Stomach (tissue), 4 donors: ENCODE data around the gene AK4.

Experiments used
- POLR2A ChIP-seq, 4 donors: fragments of 450-650 bp; IDR thresholded peaks; one replicate each; pipeline ENCODE4 v1.6.1; 2016; ENCODE audit warnings: antibody characterized with exemption in 4 of 4, control low read depth in 2 of 4, mild to moderate bottlenecking in 1 of 4, moderate library complexity in 1 of 4
- POLR2AphosphoS5 ChIP-seq, 3 donors: sonication (generic); formaldehyde crosslinking; IDR thresholded peaks; one replicate each; pipeline ENCODE4 v1.6.1; 2016; ENCODE audit warnings: antibody characterized with exemption in 3 of 3
- TF ChIP-seq, protein P1 (sequence below), 7 experiments: fragments of 450-650 bp in 4 of 7; fragments of 200-600 bp in 3 of 7; sonication (generic) in 3 of 7; IDR thresholded peaks; one replicate each; pipeline ENCODE4 v1.5.1; 2016 to 2019; ENCODE audit warnings: antibody characterized with exemption in 7 of 7, control low read depth in 2 of 7, mild to moderate bottlenecking in 1 of 7

DNA sequence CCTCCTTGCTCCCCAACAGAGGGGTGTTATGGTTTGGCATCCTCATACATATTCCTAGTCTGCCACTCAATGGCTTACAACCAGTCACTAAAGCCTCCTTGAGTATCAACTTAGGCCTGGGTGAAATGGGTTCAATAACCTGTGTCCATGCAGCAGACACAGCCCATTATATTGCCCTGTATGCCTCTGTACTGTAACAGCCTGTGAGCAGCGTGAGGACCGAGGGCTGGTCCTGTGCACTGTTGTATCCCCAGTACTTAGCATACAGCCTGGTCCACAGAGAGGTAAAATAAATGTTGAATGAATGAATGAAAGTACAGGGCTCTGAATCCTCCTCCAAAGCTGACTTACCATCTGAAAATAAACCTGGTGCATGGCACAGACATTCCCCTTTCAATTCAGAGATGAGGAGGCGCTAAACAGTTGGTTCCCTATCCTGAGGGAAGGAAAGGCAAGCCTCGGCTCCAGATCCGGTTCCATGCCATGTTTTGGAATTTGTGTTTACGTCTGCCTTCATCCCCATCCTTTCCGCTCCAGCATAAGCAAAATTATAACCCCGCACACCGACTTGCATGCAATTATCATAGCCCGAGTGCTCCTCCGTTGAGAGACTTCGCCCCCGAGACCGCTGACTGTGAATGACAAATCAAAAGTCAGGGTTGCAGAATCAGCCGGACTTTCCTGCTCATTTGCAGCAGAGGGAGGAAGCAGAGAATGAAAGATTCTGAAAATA lies 116.4 kb downstream of the AK4 start:
- TF ChIP-seq, protein P1, sequence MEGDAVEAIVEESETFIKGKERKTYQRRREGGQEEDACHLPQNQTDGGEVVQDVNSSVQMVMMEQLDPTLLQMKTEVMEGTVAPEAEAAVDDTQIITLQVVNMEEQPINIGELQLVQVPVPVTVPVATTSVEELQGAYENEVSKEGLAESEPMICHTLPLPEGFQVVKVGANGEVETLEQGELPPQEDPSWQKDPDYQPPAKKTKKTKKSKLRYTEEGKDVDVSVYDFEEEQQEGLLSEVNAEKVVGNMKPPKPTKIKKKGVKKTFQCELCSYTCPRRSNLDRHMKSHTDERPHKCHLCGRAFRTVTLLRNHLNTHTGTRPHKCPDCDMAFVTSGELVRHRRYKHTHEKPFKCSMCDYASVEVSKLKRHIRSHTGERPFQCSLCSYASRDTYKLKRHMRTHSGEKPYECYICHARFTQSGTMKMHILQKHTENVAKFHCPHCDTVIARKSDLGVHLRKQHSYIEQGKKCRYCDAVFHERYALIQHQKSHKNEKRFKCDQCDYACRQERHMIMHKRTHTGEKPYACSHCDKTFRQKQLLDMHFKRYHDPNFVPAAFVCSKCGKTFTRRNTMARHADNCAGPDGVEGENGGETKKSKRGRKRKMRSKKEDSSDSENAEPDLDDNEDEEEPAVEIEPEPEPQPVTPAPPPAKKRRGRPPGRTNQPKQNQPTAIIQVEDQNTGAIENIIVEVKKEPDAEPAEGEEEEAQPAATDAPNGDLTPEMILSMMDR (IDR thresholded peaks at IDR 0.05), result no peak
- TF ChIP-seq POLR2AphosphoS5 (IDR thresholded peaks at IDR 0.05) (no peak), POLR2A (IDR thresholded peaks at IDR 0.05) (no peak)
